ENCODE results near the gene C11orf91. TPM values are rescaled to one million over a fixed set of nuclear protein-coding genes. Genes with fewer than 3 reads are reported as not detected.
"Not testable (repeated sequence)": the region's sequence is repeated elsewhere in the genome, so short reads cannot be mapped to it uniquely, and the experiment has no call there.

The C11orf91 gene
- total RNA-seq, 1 donor from 2014 or later = 0.50 TPM

GRCh38 chr11:33712436-33712835 lies 11.8 kb upstream of the C11orf91 start:
- no peaks in the 10 kb centered on the region for H3K9me3 Mint-ChIP-seq (ENCODE audit: low read depth)
- H3K4me1 Mint-ChIP-seq (ENCODE audit: low read depth) = peaks cover 20% of the 10 kb centered on the region
- H3K27me3 Mint-ChIP-seq (ENCODE audit: low read depth) = no peaks in the 10 kb centered on the region
- H3K36me3 Mint-ChIP-seq (ENCODE audit: low read depth) = peaks cover 32% of the 10 kb centered on the region
- DNase-seq (ENCODE audit: low spot score) = no peak
- no peak overlapping the region for H3K4me3 Mint-ChIP-seq (ENCODE audit: unreplicated experiment)
- TF ChIP-seq, protein P1, sequence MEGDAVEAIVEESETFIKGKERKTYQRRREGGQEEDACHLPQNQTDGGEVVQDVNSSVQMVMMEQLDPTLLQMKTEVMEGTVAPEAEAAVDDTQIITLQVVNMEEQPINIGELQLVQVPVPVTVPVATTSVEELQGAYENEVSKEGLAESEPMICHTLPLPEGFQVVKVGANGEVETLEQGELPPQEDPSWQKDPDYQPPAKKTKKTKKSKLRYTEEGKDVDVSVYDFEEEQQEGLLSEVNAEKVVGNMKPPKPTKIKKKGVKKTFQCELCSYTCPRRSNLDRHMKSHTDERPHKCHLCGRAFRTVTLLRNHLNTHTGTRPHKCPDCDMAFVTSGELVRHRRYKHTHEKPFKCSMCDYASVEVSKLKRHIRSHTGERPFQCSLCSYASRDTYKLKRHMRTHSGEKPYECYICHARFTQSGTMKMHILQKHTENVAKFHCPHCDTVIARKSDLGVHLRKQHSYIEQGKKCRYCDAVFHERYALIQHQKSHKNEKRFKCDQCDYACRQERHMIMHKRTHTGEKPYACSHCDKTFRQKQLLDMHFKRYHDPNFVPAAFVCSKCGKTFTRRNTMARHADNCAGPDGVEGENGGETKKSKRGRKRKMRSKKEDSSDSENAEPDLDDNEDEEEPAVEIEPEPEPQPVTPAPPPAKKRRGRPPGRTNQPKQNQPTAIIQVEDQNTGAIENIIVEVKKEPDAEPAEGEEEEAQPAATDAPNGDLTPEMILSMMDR (IDR thresholded peaks at IDR 0.05) = no peak
- no peak overlapping the region for H3K27ac Mint-ChIP-seq (ENCODE audit: unreplicated experiment)

DNA sequence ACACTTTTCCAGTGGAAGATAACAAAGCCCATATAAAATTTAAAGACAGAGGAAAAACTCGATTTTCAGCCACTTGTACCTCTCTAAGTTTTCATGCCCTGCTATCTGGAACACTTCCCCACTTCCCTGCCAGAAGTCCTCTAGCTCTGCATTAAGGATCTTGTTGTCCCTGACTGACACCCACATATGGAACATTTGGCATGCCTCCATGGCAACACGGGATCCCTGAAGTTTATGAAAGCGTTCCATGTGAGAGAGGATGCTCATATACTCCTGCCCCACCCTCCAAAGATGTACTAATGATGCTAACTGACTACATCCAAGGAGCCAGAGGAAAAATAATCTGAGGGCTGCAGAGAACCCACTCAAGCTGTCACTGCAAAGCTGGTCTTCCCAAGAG lies 8.8 kb upstream of the C11orf91 start:
- Mint-ChIP-seq H3K36me3 (ENCODE audit: low read depth) (peaks cover 23% of the 10 kb centered on the region), H3K27ac (ENCODE audit: unreplicated experiment) (no peak overlapping the region), H3K4me3 (ENCODE audit: unreplicated experiment) (no peak overlapping the region)

DNA sequence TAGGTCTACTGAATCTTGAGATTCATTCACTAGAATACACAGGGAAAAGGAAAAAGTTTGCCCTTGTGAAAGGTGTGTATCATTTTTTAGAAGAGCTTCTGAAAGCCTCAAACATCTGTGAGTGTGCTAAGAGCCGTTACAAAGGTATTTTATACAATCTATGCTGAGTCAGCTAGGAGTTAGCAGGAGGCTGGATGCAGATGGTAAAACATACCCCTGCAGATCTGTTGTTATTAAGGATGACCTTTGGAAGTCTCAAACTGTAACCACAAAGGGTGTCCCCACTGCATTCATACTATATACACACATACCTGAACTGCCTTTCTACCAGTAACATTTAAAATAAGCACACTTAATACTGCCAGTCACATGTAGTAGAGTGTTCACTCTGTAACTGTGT lies 8.4 kb upstream of the C11orf91 start:
- DNase-seq (ENCODE audit: low spot score) = no peak
- H3K4me1 Mint-ChIP-seq (ENCODE audit: low read depth) = peaks cover 24% of the 10 kb centered on the region

More for the DNA sequence above, 8.8 kb upstream of the C11orf91 start:
- no peak for DNase-seq (ENCODE audit: low spot score)
- H3K4me1 Mint-ChIP-seq (ENCODE audit: low read depth) = peaks cover 19% of the 10 kb centered on the region
- TF ChIP-seq, protein P1 (IDR thresholded peaks at IDR 0.05) = no peak
- H3K9me3 Mint-ChIP-seq (ENCODE audit: low read depth) = no peaks in the 10 kb centered on the region
- H3K27me3 Mint-ChIP-seq (ENCODE audit: low read depth) = no peaks in the 10 kb centered on the region

GRCh38 chr11:33707831-33708230 lies 7.2 kb upstream of the C11orf91 start:
- DNase-seq (ENCODE audit: low spot score); H3K27me3 Mint-ChIP-seq (ENCODE audit: low read depth); H3K4me3 Mint-ChIP-seq (ENCODE audit: unreplicated experiment); H3K9me3 Mint-ChIP-seq (ENCODE audit: low read depth); H3K27ac Mint-ChIP-seq (ENCODE audit: unreplicated experiment): not testable (repeated sequence)
- Mint-ChIP-seq H3K36me3 (ENCODE audit: low read depth) (peaks cover 18% of the 10 kb centered on the region), H3K4me1 (ENCODE audit: low read depth) (peaks cover 30% of the 10 kb centered on the region)

More for the DNA sequence above, 8.4 kb upstream of the C11orf91 start:
- H3K9me3 Mint-ChIP-seq (ENCODE audit: low read depth) = no peaks in the 10 kb centered on the region
- H3K27ac Mint-ChIP-seq (ENCODE audit: unreplicated experiment) = no peak overlapping the region
- TF ChIP-seq, protein P1 (IDR thresholded peaks at IDR 0.05) = no peak
- no peaks in the 10 kb centered on the region for H3K27me3 Mint-ChIP-seq (ENCODE audit: low read depth)
- H3K4me3 Mint-ChIP-seq (ENCODE audit: unreplicated experiment) = no peak overlapping the region
- peaks cover 20% of the 10 kb centered on the region for H3K36me3 Mint-ChIP-seq (ENCODE audit: low read depth)

GRCh38 chr11:33706966-33707365 lies 6.3 kb upstream of the C11orf91 start:
- peaks cover 39% of the 10 kb centered on the region for H3K4me1 Mint-ChIP-seq (ENCODE audit: low read depth)
- H3K9me3 Mint-ChIP-seq (ENCODE audit: low read depth) = no peaks in the 10 kb centered on the region
- peaks cover 18% of the 10 kb centered on the region for H3K36me3 Mint-ChIP-seq (ENCODE audit: low read depth)
- H3K4me3 Mint-ChIP-seq (ENCODE audit: unreplicated experiment) = no peak overlapping the region
- H3K27ac Mint-ChIP-seq (ENCODE audit: unreplicated experiment) = peak overlapping the region; percentile 32
- TF ChIP-seq, protein P1 (IDR thresholded peaks at IDR 0.05) = no peak
- no peaks in the 10 kb centered on the region for H3K27me3 Mint-ChIP-seq (ENCODE audit: low read depth)
- DNase-seq (ENCODE audit: low spot score) = no peak

- TF ChIP-seq, protein P1 (IDR thresholded peaks at IDR 0.05) = no peak
- Mint-ChIP-seq H3K36me3 (ENCODE audit: low read depth) (peaks cover 17% of the 10 kb centered on the region), H3K4me3 (ENCODE audit: unreplicated experiment) (no peak overlapping the region), H3K4me1 (ENCODE audit: low read depth) (peaks cover 43% of the 10 kb centered on the region), H3K27ac (ENCODE audit: unreplicated experiment) (peak overlapping the region; percentile 32), H3K9me3 (ENCODE audit: low read depth) (no peaks in the 10 kb centered on the region), H3K27me3 (ENCODE audit: low read depth) (no peaks in the 10 kb centered on the region)
- no peak for DNase-seq (ENCODE audit: low spot score)
Measured at GRCh38 chr11:33706546-33706945, 5.9 kb upstream of the C11orf91 start.
